ENCODE measurements around the gene NIPAL1. TPM values are rescaled to one million over a fixed set of nuclear protein-coding genes. Genes with fewer than 3 reads are reported as not detected.

NIPAL1 gene
- polyA plus RNA-seq, 3 donors = 0.13 to 0.22 TPM; not detected in 1

- Histone ChIP-seq H3K4me2 (replicated peaks; ENCODE audit: extremely low read depth, low read length, poor library complexity, severe bottlenecking) (no peak overlapping the region), H3K9me3 (replicated peaks in 1 of 2; ENCODE audit: control insufficient read depth in 1 of 2, insufficient read depth in 1 of 2, low read length in 2 of 2) (no peaks in the 10 kb centered on the region), H3K27me3 (ENCODE audit: control insufficient read depth in 2 of 2, insufficient read depth in 2 of 2, low read length in 2 of 2) (no peaks in the 10 kb centered on the region), H2AFZ (ENCODE audit: insufficient read depth, low read depth, low read length, poor library complexity, severe bottlenecking) (no peak overlapping the region), H3K79me2 (ENCODE audit: insufficient read depth, low read length) (no peaks in the 10 kb centered on the region), H3K4me3 (replicated peaks in 1 of 3; ENCODE audit: low read depth in 2 of 3, low read length in 3 of 3) (no peak overlapping the region), H3K9ac (ENCODE audit: insufficient read depth, low read length, poor library complexity, severe bottlenecking) (no peak overlapping the region), H4K20me1 (ENCODE audit: insufficient read depth, low read length) (no peaks in the 10 kb centered on the region), H3K36me3 (replicated peaks in 1 of 2; ENCODE audit: control insufficient read depth in 1 of 2, insufficient read depth in 2 of 2, low read length in 2 of 2) (no peaks in the 10 kb centered on the region), H3K27ac (ENCODE audit: low read depth in 1 of 2, low read length in 2 of 2) (no peak overlapping the region), H3K4me1 (ENCODE audit: control insufficient read depth in 1 of 2, insufficient read depth in 2 of 2, low read length in 2 of 2) (no peaks in the 10 kb centered on the region)
- WGBS (ENCODE audit: insufficient coverage) = no CpG with 5 or more reads among the region's 1 CpG
- no peak for TF ChIP-seq CTCF (IDR thresholded peaks at IDR 0.05)
- Mint-ChIP-seq H3K4me3 (no peak overlapping the region), H3K27ac (no peak overlapping the region), H3K27me3 (ENCODE audit: low read depth in 3 of 3) (peaks cover 1 to 7% (median 3%) of the 10 kb centered on the region in 3 donors), H3K4me1 (peaks cover 4% of the 10 kb centered on the region), H3K9me3 (peaks cover 3 to 12% (median 7%) of the 10 kb centered on the region in 7 donors), H3K36me3 (no peaks in the 10 kb centered on the region)
- DNase-seq = no peak
- intact Hi-C loops (cut with micrococcal nuclease) = no loop called here
These were observed 49.0 kb downstream of the NIPAL1 start for GRCh38 chr4:48065587-48066052.

DNA sequence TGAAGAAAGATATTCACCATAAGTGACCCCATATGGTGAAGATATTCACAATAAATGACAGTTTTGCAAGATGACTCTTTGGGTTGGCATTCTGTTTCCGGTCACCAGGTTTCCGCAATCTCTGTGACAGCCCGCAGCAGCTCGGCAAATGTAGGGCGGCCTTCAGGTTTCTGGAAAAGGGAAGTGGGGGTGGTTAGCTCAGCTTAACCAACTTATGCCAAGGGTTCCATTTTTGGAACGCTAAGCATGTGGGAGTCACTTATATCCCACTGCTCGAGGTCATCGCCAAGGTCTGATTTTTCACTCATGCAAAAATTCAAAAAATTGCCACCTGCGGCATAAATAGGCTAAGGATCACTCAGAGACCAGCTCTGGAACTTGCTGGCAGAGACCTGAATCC lies 51.0 kb downstream of the NIPAL1 start:
- H3K4me3 Mint-ChIP-seq = no peak overlapping the region
- Histone ChIP-seq H3K36me3 (replicated peaks in 1 of 2; ENCODE audit: control insufficient read depth in 1 of 2, insufficient read depth in 2 of 2, low read length in 2 of 2) (no peaks in the 10 kb centered on the region), H2AFZ (ENCODE audit: insufficient read depth, low read depth, low read length, poor library complexity, severe bottlenecking) (no peak overlapping the region), H3K4me2 (replicated peaks; ENCODE audit: extremely low read depth, low read length, poor library complexity, severe bottlenecking) (no peak overlapping the region), H3K4me1 (ENCODE audit: control insufficient read depth in 1 of 2, insufficient read depth in 2 of 2, low read length in 2 of 2) (no peaks in the 10 kb centered on the region), H3K4me3 (replicated peaks in 1 of 3; ENCODE audit: low read depth in 2 of 3, low read length in 3 of 3) (no peak overlapping the region), H3K79me2 (ENCODE audit: insufficient read depth, low read length) (no peaks in the 10 kb centered on the region), H3K9ac (ENCODE audit: insufficient read depth, low read length, poor library complexity, severe bottlenecking) (no peak overlapping the region), H4K20me1 (ENCODE audit: insufficient read depth, low read length) (no peaks in the 10 kb centered on the region), H3K27ac (ENCODE audit: low read depth in 1 of 2, low read length in 2 of 2) (no peak overlapping the region), H3K27me3 (ENCODE audit: control insufficient read depth in 2 of 2, insufficient read depth in 2 of 2, low read length in 2 of 2) (no peaks in the 10 kb centered on the region), H3K9me3 (replicated peaks in 1 of 2; ENCODE audit: control insufficient read depth in 1 of 2, insufficient read depth in 1 of 2, low read length in 2 of 2) (no peaks in the 10 kb centered on the region)
- TF ChIP-seq CTCF (IDR thresholded peaks at IDR 0.05) = no peak
- DNase-seq = peak in 1 of 3 donors; percentile 22
- H3K9me3 Mint-ChIP-seq = peaks cover 0 to 10% (median 2%) of the 10 kb centered on the region in 7 donors
- WGBS (ENCODE audit: insufficient coverage) = 86% methylated on average over 4 of the region's 9 CpGs
- H3K4me1 Mint-ChIP-seq = peaks cover 4% of the 10 kb centered on the region
- H3K27me3 Mint-ChIP-seq (ENCODE audit: low read depth in 3 of 3) = peaks cover 0 to 4% (median 0%) of the 10 kb centered on the region in 3 donors
- H3K36me3 Mint-ChIP-seq = no peaks in the 10 kb centered on the region
- H3K27ac Mint-ChIP-seq = peak overlapping the region in 2 of 7 donors; percentile 57 to 69
- intact Hi-C loops (cut with micrococcal nuclease) = no loop called here
